Heart right ventricle (tissue), 16 donors: ENCODE measurements around the gene NDUFA7. TPM values are rescaled to one million over a fixed set of nuclear protein-coding genes. Genes with fewer than 3 reads are reported as not detected.
A peak's percentile ranks its signal among the peaks of the same experiment; 100 is the strongest.

Experiments
- ATAC-seq, 8 donors: fragments of 200-7000 bp; cut with Tn5 transposase; one replicate each; pipeline ENCODE4 v1.9.1; 2020; ENCODE audit warnings: mild to moderate bottlenecking in 8 of 8, moderate library complexity in 8 of 8, moderate number of reproducible peaks in 1 of 8
- DNase-seq, 2 donors: peaks; one replicate each; pipeline ENCODE4 v3.0.0-alpha.2; 2020
- H3K27ac ChIP-seq, 10 donors: fragments of 200-600 bp; sonication (generic) in 2 of 10; one replicate each; pipeline versions ENCODE4 v1.5.0 to v1.8.0; 2020 to 2022; ENCODE audit warnings: mild to moderate bottlenecking in 3 of 10
- H3K27me3 ChIP-seq, 7 donors: fragments of 200-600 bp; one replicate each; pipeline ENCODE4 v1.8.0; 2021 to 2022; ENCODE audit warnings: mild to moderate bottlenecking in 2 of 7
- H3K36me3 ChIP-seq, 9 donors: fragments of 200-600 bp; sonication (generic) in 1 of 9; one replicate each; pipeline versions ENCODE4 v1.5.0 to v1.8.0; 2020 to 2022; ENCODE audit warnings: mild to moderate bottlenecking in 2 of 9
- H3K4me1 ChIP-seq, 9 donors: fragments of 200-600 bp; sonication (generic) in 1 of 9; one replicate each; pipeline versions ENCODE4 v1.5.0 to v1.8.0; 2020 to 2022; ENCODE audit warnings: mild to moderate bottlenecking in 4 of 9
- H3K4me3 ChIP-seq, 10 donors: fragments of 200-600 bp; sonication (generic) in 2 of 10; one replicate each; pipeline versions ENCODE4 v1.5.0 to v1.8.0; 2020 to 2022; ENCODE audit warnings: mild to moderate bottlenecking in 7 of 10, moderate library complexity in 2 of 10
- H3K9me3 ChIP-seq, 11 donors: fragments of 200-600 bp in 10 of 11; sonication (generic) in 2 of 11; one replicate each; pipeline versions ENCODE4 v1.5.0 to v1.8.0; 2013 to 2022; ENCODE audit warnings: mild to moderate bottlenecking in 2 of 11, control low read depth in 1 of 11, moderate library complexity in 1 of 11
- WGBS, 2 donors: extraction: QIAGEN DNeasy Blood & Tissue Kit; methylation state at CpG; one replicate each; pipeline ENCODE4 v1.1.7; 2013; ENCODE audit warnings: inconsistent platforms in 1 of 2; 5-methylcytosine and 5-hydroxymethylcytosine counted together
- intact Hi-C, 10 donors: fragments of 100-400 bp; cut with DNase I; formaldehyde crosslinking; loops; one replicate each; pipeline versions ENCODE4 v1.11.1 to v1.14.2; 2022
- polyA plus RNA-seq, 2 donors: library from polyadenylated mRNA; stranded (reverse); fragments of 200-250 nt; gene quantifications; one replicate each; pipeline ENCODE4 v1.2.3, GENCODE V29; 2013
- total RNA-seq, 10 donors: library from RNA; stranded (reverse); fragmentation: NEBNext Ultra II Directional in 3 of 10; extraction: Animal tissue kit (Norgen Biotek cat#: 25700) in 3 of 10; gene quantifications; one replicate each; pipeline versions ENCODE4 v1.2.1 to v1.2.4, GENCODE V29; 2021 to 2023
- TF ChIP-seq, protein P1 (sequence below), 9 donors: fragments of 200-600 bp; sonication (generic) in 2 of 9; IDR thresholded peaks; one replicate each; pipeline versions ENCODE4 v1.5.0 to v1.8.0; 2021 to 2022; ENCODE audit warnings: antibody characterized with exemption in 9 of 9, mild to moderate bottlenecking in 5 of 9, moderate library complexity in 1 of 9
- donor health status: Arrhythmogenic right ventricular cardiomyopathy.
- donor health status: ischemic (EF 13 %, LVEDD 7.1; RV severe dilation, severe dysfunction).
- donor health status: healthy with polysubstance abuse.
- donor health status: DM: no; HTN: yes; CAD: no.
- donor health status: DM: no; HTN: no; CAD: no.
- donor health status: ischemic (EF 25% LVEDD 6.9; RV normal size, moderate dysfunction).
- donor health status: ischemic (EF 25% LVEDD 5.7; RV mildly dilated, moderate dysfunction).
- donor health status: healthy.
- donor health status: DM: yes; HTN: yes; CAD: no.
- donor health status: Ischemic cardiomyopathy.
- donor health status: ischemic (EF 35%, LVEDD 5.7; RV mildly dilated, moderate dysfunction).
- donor health status: nonischemic (EF 11% LVEDD 7.7; RV severe dilation, severe dysfunction).
- donor health status: DM: yes; HTN: yes; CAD: no.
- donor health status: PGD.
- donor health status: ischemic (EF 29% LVEDD 5.4; RV normal size, mild dysfunction).
- donor health status: nonischemic (EF 23%, LVEDD 6.1; RV moderate dilation, normal function).

Gene NDUFA7
- total and polyA plus RNA-seq, 12 donors = 74.7 to 436 (median 103) TPM

DNA sequence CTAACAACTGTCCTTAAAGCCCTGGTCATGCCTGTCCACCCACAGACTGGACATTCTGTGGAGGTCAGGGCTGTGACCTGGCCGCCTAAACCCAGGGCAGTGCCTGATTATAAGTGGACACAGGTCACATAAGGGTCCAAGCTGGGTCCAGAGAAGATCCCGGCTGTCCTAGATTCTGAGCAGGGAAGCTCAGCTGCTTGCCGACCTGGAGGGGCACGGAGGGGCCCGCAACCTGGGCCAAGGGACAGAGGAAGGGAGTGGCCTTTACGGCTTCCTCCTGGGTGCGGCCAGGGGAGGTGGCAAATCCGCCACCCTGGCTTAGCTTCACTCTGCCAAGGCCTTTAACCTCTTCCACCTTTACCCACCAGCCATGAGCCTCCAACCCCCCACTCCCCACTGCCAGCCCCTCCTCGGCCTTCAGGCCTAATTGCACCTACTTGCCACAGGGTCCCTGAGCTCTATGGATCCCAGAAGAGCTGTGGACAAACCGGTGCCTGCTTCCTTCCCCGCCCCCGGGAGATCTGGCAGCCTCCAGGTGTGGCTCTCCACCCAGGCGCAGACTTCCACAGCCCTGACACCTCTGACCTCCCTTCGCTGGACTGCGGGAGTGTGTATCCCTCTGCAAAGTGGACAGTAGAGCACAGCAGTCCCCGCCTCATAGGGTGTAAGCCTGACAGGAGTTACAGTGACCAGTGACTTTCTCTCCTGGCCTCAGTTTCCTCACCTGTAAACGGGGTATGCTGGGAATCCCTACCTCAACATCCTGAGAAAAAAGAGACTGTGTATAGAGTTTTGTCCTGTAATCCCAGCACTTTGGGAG is 14.7 kb downstream of the NDUFA7 start:
- Histone ChIP-seq H3K27ac (peak overlapping the region in 8 of 10 donors; percentile 3 to 68 (median 37)), H3K9me3 (no peaks in the 10 kb centered on the region), H3K4me1 (peaks cover 7 to 54% (median 36%) of the 10 kb centered on the region in 9 donors), H3K36me3 (peaks cover 0 to 29% (median 16%) of the 10 kb centered on the region in 9 donors), H3K27me3 (peaks cover 0 to 5% (median 0%) of the 10 kb centered on the region in 7 donors), H3K4me3 (peak overlapping the region in 5 of 10 donors; percentile 56 to 76 (median 65))
- TF ChIP-seq, protein P1, sequence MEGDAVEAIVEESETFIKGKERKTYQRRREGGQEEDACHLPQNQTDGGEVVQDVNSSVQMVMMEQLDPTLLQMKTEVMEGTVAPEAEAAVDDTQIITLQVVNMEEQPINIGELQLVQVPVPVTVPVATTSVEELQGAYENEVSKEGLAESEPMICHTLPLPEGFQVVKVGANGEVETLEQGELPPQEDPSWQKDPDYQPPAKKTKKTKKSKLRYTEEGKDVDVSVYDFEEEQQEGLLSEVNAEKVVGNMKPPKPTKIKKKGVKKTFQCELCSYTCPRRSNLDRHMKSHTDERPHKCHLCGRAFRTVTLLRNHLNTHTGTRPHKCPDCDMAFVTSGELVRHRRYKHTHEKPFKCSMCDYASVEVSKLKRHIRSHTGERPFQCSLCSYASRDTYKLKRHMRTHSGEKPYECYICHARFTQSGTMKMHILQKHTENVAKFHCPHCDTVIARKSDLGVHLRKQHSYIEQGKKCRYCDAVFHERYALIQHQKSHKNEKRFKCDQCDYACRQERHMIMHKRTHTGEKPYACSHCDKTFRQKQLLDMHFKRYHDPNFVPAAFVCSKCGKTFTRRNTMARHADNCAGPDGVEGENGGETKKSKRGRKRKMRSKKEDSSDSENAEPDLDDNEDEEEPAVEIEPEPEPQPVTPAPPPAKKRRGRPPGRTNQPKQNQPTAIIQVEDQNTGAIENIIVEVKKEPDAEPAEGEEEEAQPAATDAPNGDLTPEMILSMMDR (IDR thresholded peaks at IDR 0.05) = no peak
- DNase-seq (peak in 1 of 2 donors; percentile 3), ATAC-seq (no peak)
- WGBS, 2 donors = 68 to 72% methylated on average over 17 of the region's 17 CpGs
- intact Hi-C loops = loop anchor here in 1 of 10 donors (5.0 kb wide), 1 partner anchor 39 kb away; no protein-coding TSS in a partner anchor

DNA sequence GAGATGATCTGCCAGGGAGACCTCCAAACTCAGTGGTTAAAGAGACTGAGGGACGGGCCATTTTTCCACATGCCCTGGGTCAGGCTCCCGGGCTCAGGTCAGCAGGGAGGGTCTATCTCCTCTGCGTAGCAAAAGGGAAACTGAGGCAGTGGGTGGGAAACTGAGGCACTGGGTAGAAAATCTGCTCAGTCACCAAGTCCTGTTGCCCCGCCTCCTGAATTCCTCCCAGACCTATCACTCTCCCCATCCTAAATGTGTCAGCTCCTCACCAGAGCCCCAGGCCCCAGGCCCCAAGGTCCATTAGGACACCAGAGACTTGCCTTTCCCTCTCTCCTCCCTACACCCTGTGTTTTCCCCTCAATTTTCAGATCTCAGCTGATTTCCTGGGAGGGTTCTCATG is 15.4 kb downstream of the NDUFA7 start:
- Histone ChIP-seq H3K27ac (peak overlapping the region in 5 of 10 donors; percentile 3 to 61 (median 47)), H3K27me3 (peaks cover 0 to 5% (median 0%) of the 10 kb centered on the region in 7 donors), H3K4me1 (peaks cover 7 to 52% (median 32%) of the 10 kb centered on the region in 9 donors), H3K4me3 (no peak overlapping the region), H3K36me3 (peaks cover 0 to 23% (median 9%) of the 10 kb centered on the region in 9 donors), H3K9me3 (no peaks in the 10 kb centered on the region)
- TF ChIP-seq, protein P1 (IDR thresholded peaks at IDR 0.05) = no peak
- DNase-seq = peak in 1 of 2 donors; percentile 3
- 81 to 98% methylated on average over 4 of the region's 4 CpGs for WGBS, 2 donors
- no peak for ATAC-seq
- intact Hi-C loops = loop anchor here in 1 of 10 donors (5.0 kb wide), 1 partner anchor 38 kb away; no protein-coding TSS in a partner anchor

DNA sequence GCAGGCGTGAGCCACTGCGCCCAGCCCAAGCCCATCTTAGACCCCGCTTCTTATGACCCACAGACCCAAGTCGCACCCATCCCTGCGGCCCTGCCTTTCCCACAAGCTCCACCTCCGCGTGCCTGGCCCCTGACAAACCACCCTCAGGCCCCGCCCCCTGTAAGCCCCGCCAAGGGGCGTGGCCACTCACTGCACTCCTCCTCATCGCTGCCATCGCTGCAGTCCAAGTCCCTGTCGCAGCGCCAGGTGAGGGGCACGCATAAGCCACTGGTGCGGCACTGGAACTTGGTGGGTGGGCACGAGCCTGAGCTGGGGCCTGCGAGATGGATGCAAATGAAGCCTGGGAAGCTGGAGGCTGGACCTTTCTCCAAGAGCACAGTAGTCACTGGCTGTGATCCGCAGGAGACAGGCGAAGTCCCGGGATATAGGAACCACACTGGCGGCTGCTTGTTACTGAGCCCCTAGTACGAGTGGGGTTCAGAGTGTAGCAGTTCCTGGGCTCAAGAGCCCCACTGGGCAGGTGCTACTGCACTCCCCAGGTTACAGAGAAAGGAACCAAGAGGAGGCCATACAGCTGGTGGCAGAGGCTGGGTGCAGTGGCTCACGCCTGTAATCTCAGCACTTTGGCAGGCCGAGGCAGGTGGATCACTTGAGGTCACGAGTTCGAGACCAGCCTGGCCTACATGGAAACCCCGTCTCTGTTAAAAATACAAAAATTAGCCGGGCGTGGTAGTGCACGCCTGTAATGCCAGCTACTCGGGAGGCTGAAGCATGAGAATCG is 16.1 kb downstream of the NDUFA7 start:
- TF ChIP-seq, protein P1 (IDR thresholded peaks at IDR 0.05) = no peak
- intact Hi-C loops = loop anchor here in 1 of 10 donors (5.0 kb wide), 1 partner anchor 38 kb away; no protein-coding TSS in a partner anchor
- Histone ChIP-seq H3K27me3 (peaks cover 0 to 5% (median 0%) of the 10 kb centered on the region in 7 donors), H3K27ac (no peak overlapping the region), H3K4me1 (peaks cover 7 to 52% (median 32%) of the 10 kb centered on the region in 9 donors), H3K4me3 (no peak overlapping the region), H3K36me3 (peaks cover 0 to 15% (median 7%) of the 10 kb centered on the region in 9 donors), H3K9me3 (no peaks in the 10 kb centered on the region)
- DNase-seq (peak; percentile 4 to 26), ATAC-seq (no peak)
- 84% methylated on average over 33 of the region's 33 CpGs for WGBS, 2 donors

DNA sequence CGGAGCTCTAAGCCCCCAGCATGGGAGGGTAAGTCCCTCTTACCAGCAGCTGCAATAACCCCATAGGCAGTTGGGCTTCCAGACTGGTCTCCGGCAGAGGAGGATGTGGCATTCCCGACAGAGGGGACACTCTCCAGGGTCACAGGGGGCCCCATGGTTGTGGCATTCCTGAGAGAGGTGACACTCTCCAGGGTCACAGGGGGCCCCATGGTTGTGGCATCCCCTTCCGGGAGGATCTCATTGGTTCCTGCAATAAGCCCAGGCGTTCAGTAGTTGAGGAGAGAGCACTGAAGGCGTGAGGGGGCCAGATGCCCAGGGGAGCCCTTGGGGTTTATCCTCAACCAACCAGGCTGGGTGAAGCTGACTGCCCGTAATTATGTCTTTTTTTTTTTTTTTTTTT is 18.4 kb downstream of the NDUFA7 start:
- TF ChIP-seq, protein P1 (IDR thresholded peaks at IDR 0.05) = no peak
- ATAC-seq = peak in 4 of 8 donors; percentile 3 to 19 (median 8)
- WGBS, 2 donors = 37 to 58% methylated on average over 7 of the region's 7 CpGs
- H3K9me3 ChIP-seq = no peaks in the 10 kb centered on the region
- peaks cover 7 to 32% (median 16%) of the 10 kb centered on the region in 9 donors for H3K4me1 ChIP-seq
- no peak for DNase-seq
- H3K27ac ChIP-seq = peak overlapping the region in 1 of 10 donors; percentile 2
- H3K4me3 ChIP-seq = no peak overlapping the region
- peaks cover 0 to 6% (median 0%) of the 10 kb centered on the region in 9 donors for H3K36me3 ChIP-seq
- H3K27me3 ChIP-seq = peaks cover 0 to 3% (median 0%) of the 10 kb centered on the region in 7 donors
- intact Hi-C loops = no loop called here
